CD4-positive, alpha-beta T cell (primary cell): ENCODE measurements around the gene ACYP1. TPM values are rescaled to one million over a fixed set of nuclear protein-coding genes. Genes with fewer than 3 reads are reported as not detected.

ENCODE experiments used
- ATAC-seq: fragments of 200-7000 bp; cut with Tn5 transposase; one replicate; pipeline ENCODE4 v1.10.0; 2022; ENCODE audit warnings: mild to moderate bottlenecking; ENCODE audit not compliant: poor library complexity
- CTCF ChIA-PET: fragments of 350-600 bp; sonication (Branson Sonifier 250); formaldehyde crosslinking; loops from one replicate; lab custom pipeline; 2021; ENCODE audit warnings: antibody characterized with exemption, inconsistent platforms; lab: Charles Lee
- POLR2A ChIA-PET: fragments of 350-600 bp; sonication (Branson Sonifier 250); formaldehyde crosslinking; loops from one replicate; lab custom pipeline; 2021; ENCODE audit warnings: antibody characterized with exemption, inconsistent platforms; lab: Charles Lee
- DNase-seq, 14 experiments: peaks; one replicate each; pipeline ENCODE4 v3.0.0-alpha.2; 2013 to 2020; ENCODE audit warnings: mixed read lengths in 2 of 14
- H3K27ac ChIP-seq, 2 donors: one replicate each; pipeline versions ENCODE4 v1.5.1 to v1.7.0; 2013; ENCODE audit warnings: low read length in 2 of 2, low read depth in 1 of 2, mild to moderate bottlenecking in 1 of 2
- H3K27me3 ChIP-seq, 2 experiments: 1 replicate in 1 of 2; 2 replicates in 1 of 2; pipeline versions ENCODE4 v1.6.1 to v1.7.0; 2013; ENCODE audit warnings: low read length in 2 of 2, control low read depth in 1 of 2, mild to moderate bottlenecking in 1 of 2, moderate library complexity in 1 of 2; ENCODE audit not compliant: insufficient read depth in 2 of 2, control insufficient read depth in 1 of 2
- H3K36me3 ChIP-seq: one replicate; pipeline ENCODE4 v1.6.1; 2013; ENCODE audit warnings: low read length, control low read depth; ENCODE audit not compliant: insufficient read depth
- H3K4me1 ChIP-seq: one replicate; pipeline ENCODE4 v1.6.1; 2013; ENCODE audit warnings: low read length, control low read depth; ENCODE audit not compliant: insufficient read depth
- H3K4me3 ChIP-seq: one replicate; pipeline ENCODE4 v1.5.1; 2013; ENCODE audit warnings: mild to moderate bottlenecking, low read length, moderate library complexity
- H3K9me3 ChIP-seq, 2 experiments: 1 replicate in 1 of 2; 2 replicates in 1 of 2; pipeline versions ENCODE4 v1.6.1 to v1.7.0; 2013; ENCODE audit warnings: low read length in 2 of 2, mild to moderate bottlenecking in 2 of 2, control low read depth in 1 of 2, moderate library complexity in 1 of 2; ENCODE audit not compliant: control insufficient read depth in 1 of 2, insufficient read depth in 1 of 2
- H3K27ac Mint-ChIP-seq: one replicate; pipeline ENCODE4 v1.8.0; 2020; ENCODE audit warnings: mixed read lengths
- H3K27me3 Mint-ChIP-seq: one replicate; pipeline ENCODE4 v1.8.0; 2021; ENCODE audit warnings: mixed read lengths
- H3K36me3 Mint-ChIP-seq: one replicate; pipeline ENCODE4 v1.8.0; 2021; ENCODE audit warnings: low read depth, mixed read lengths
- H3K4me1 Mint-ChIP-seq: one replicate; pipeline ENCODE4 v1.8.0; 2021; ENCODE audit warnings: low read depth, mixed read lengths
- H3K4me3 Mint-ChIP-seq: one replicate; pipeline ENCODE4 v1.8.0; 2020; ENCODE audit warnings: mild to moderate bottlenecking, mixed read lengths
- H3K9me3 Mint-ChIP-seq: one replicate; pipeline ENCODE4 v1.8.0; 2020; ENCODE audit warnings: mixed read lengths
- CTCF ChIP-seq: fragments of 200-600 bp; IDR thresholded peaks from one replicate; pipeline ENCODE4 v1.8.0; 2022; ENCODE audit warnings: antibody characterized with exemption, mild to moderate bottlenecking
- intact Hi-C, 2 experiments: fragments of 100-400 bp; cut with DNase I in 1 of 2; cut with micrococcal nuclease in 1 of 2; formaldehyde crosslinking; loops; one replicate each; pipeline versions ENCODE4 v1.15.1 to v1.9.0; 2023 to 2025; cut with DNase I, micrococcal nuclease
- total RNA-seq, 174 experiments: library from RNA in 2 of 174; stranded (reverse) in 2 of 174; gene quantifications; one replicate each; pipeline ENCODE4 v1.2.3 and lab custom pipeline; 2021 to 2026

Gene ACYP1
- total RNA-seq, 2 experiments from 2014 or later = 7.9 to 9.4 TPM

- H3K4me3 Mint-ChIP-seq = no peak overlapping the region
- peaks cover 79% of the 10 kb centered on the region for H3K36me3 Mint-ChIP-seq
- DNase-seq (peak in 10 of 14 experiments; percentile 8 to 71 (median 31)), ATAC-seq (peak; percentile 72)
- peaks cover 73% of the 10 kb centered on the region for H3K36me3 ChIP-seq
- H3K27ac ChIP-seq = no peak overlapping the region
- no peaks in the 10 kb centered on the region for H3K9me3 Mint-ChIP-seq
- no peaks in the 10 kb centered on the region for H3K4me1 Mint-ChIP-seq
- no peaks in the 10 kb centered on the region for H3K4me1 ChIP-seq
- POLR2A ChIA-PET = interaction anchor here (0.6 to 1.5 kb wide), 6 partner anchors 10 to 228 kb away, joined by 3 to 10 read pairs (median 4); partner anchors contain the start of gene ACYP1
- no peaks in the 10 kb centered on the region for H3K9me3 ChIP-seq
- peak; percentile 84 for TF ChIP-seq CTCF
- H3K27ac Mint-ChIP-seq = no peak overlapping the region
- no peaks in the 10 kb centered on the region for H3K27me3 ChIP-seq
- no peak overlapping the region for H3K4me3 ChIP-seq
- intact Hi-C loops = loop anchor here (1.0 to 2.0 kb wide), 5 partner anchors 142 to 227 kb away; no protein-coding TSS in a partner anchor
- CTCF ChIA-PET = interaction anchor here (0.6 to 3.0 kb wide), 13 partner anchors 9 to 480 kb away, joined by 3 to 22 read pairs (median 4); partner anchors contain the start of gene ACYP1
- H3K27me3 Mint-ChIP-seq = no peaks in the 10 kb centered on the region
These were observed 24.9 kb upstream of the ACYP1 start for GRCh38 chr14:75088566-75089373.

- POLR2A ChIA-PET = interaction anchor here (0.6 to 1.5 kb wide), 6 partner anchors 10 to 227 kb away, joined by 3 to 10 read pairs (median 4); partner anchors contain the start of gene ACYP1
- H3K9me3 Mint-ChIP-seq = no peaks in the 10 kb centered on the region
- H3K27ac Mint-ChIP-seq = no peak overlapping the region
- ATAC-seq (no peak), DNase-seq (no peak)
- no peak overlapping the region for H3K4me3 ChIP-seq
- H3K36me3 Mint-ChIP-seq = peaks cover 82% of the 10 kb centered on the region
- no peak for TF ChIP-seq CTCF
- peaks cover 75% of the 10 kb centered on the region for H3K36me3 ChIP-seq
- intact Hi-C loops = loop anchor here (1.0 to 2.0 kb wide), 5 partner anchors 142 to 227 kb away; no protein-coding TSS in a partner anchor
- CTCF ChIA-PET = interaction anchor here (0.6 to 3.0 kb wide), 11 partner anchors 8 to 479 kb away, joined by 3 to 22 read pairs (median 4); no protein-coding TSS in a partner anchor
- H3K4me1 ChIP-seq = no peaks in the 10 kb centered on the region
- H3K27ac ChIP-seq = no peak overlapping the region
- no peaks in the 10 kb centered on the region for H3K4me1 Mint-ChIP-seq
- no peak overlapping the region for H3K4me3 Mint-ChIP-seq
- no peaks in the 10 kb centered on the region for H3K9me3 ChIP-seq
- no peaks in the 10 kb centered on the region for H3K27me3 Mint-ChIP-seq
- no peaks in the 10 kb centered on the region for H3K27me3 ChIP-seq
These were observed 24.3 kb upstream of the ACYP1 start for GRCh38 chr14:75088153-75088552.

- POLR2A ChIA-PET = no interaction called here
- Histone ChIP-seq H3K27ac (no peak overlapping the region), H3K36me3 (peaks cover 64% of the 10 kb centered on the region), H3K9me3 (no peaks in the 10 kb centered on the region), H3K27me3 (no peaks in the 10 kb centered on the region), H3K4me3 (no peak overlapping the region), H3K4me1 (no peaks in the 10 kb centered on the region)
- Mint-ChIP-seq H3K27ac (no peak overlapping the region), H3K36me3 (peaks cover 77% of the 10 kb centered on the region), H3K27me3 (no peaks in the 10 kb centered on the region), H3K4me3 (no peak overlapping the region), H3K4me1 (no peaks in the 10 kb centered on the region), H3K9me3 (no peaks in the 10 kb centered on the region)
- intact Hi-C loops = no loop called here
- no peak for DNase-seq
- TF ChIP-seq CTCF = no peak
- no peak for ATAC-seq
- CTCF ChIA-PET = no interaction called here
These were observed 20.7 kb upstream of the ACYP1 start for GRCh38 chr14:75084513-75084912.
